ENCODE results near the gene KRT3.

- TF ChIP-seq TSHZ2 (CRISPR knock-in tag; IDR thresholded peaks at IDR 0.05) (no peak), ESRRG (CRISPR knock-in tag; IDR thresholded peaks at IDR 0.05) (no peak), TCF4 (CRISPR knock-in tag; IDR thresholded peaks at IDR 0.05; ENCODE audit: borderline replicate concordance) (no peak), ZFP30 (CRISPR knock-in tag; IDR thresholded peaks at IDR 0.05) (no peak), PATZ1 (CRISPR knock-in tag; IDR thresholded peaks at IDR 0.05; ENCODE audit: borderline replicate concordance) (no peak), ZNF565 (CRISPR knock-in tag; conservative IDR thresholded peaks at IDR 0.05; ENCODE audit: low read depth) (no peak), SNAI2 (CRISPR knock-in tag; IDR thresholded peaks at IDR 0.05) (no peak)
These were observed 13.2 kb upstream of the KRT3 start for GRCh38 chr12:52809166-52809565.

Data from SK-N-SH treated with all-trans-retinoic acid at 6 μM for 48 hours (cell line).